Dermis microvascular lymphatic vessel endothelial cell (primary cell): Measurements from ENCODE around the gene FAM3A. TPM values are rescaled to one million over a fixed set of nuclear protein-coding genes. Genes with fewer than 3 reads are reported as not detected.
"Not testable (repeated sequence)": the region's sequence is repeated elsewhere in the genome, so short reads cannot be mapped to it uniquely, and the experiment has no call there.

Experiments
- DNase-seq, 2 donors: peaks; one replicate each; pipeline versions ENCODE4 v3.0.0 to v3.0.0-alpha.2; 2010; ENCODE audit warnings: low read depth in 2 of 2
- total RNA-seq: library from RNA; depleted of rRNA; stranded (reverse); fragments of >200 nt; gene quantifications from 2 replicates; pipeline ENCODE4 v1.2.1, GENCODE V29; 2014

Gene FAM3A, protein sequence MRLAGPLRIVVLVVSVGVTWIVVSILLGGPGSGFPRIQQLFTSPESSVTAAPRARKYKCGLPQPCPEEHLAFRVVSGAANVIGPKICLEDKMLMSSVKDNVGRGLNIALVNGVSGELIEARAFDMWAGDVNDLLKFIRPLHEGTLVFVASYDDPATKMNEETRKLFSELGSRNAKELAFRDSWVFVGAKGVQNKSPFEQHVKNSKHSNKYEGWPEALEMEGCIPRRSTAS
- total RNA-seq, result 13.7 and 20.9 TPM in 2 replicates

DNA sequence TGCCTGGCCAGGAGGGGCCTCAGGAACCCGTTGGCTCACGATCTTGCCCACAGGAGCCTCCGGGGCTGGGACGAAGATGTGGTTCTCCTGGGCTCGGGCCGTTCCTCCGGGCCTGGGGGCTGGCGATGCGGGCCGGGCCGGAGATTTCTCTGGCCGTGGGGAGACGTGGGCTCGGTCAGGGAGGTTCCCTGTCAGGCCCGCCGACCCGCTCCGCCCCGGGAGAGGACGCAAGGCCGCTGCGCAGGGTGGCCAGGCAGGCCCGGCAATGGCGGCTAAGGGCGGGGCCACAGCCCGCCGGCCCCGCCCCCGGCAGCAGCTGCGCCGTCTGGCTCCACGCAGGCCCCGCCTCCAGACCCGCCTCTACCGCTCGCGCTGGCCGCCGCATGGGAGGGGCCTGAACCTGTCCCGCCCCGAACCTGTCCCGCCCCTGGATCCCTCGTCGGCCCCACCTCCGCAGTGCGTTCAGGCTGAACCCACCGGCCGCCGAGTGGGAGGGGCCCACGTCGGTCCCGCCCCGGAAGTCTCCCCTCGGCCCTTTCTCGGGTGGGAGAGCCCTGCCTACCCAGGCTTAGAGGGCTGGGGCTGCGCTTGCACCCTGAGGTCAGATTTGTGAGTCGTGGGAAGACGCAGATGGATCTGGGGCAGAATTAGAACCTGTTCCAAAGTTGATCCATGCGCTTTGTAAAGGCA lies at the start of gene FAM3A:
FAM3A (minus strand) TSS at position 267 of the 690 bp plus-strand sequence. CDS start 460 bp downstream, outside the sequence.
- DNase-seq, result peak; percentile 77 to 92

DNA sequence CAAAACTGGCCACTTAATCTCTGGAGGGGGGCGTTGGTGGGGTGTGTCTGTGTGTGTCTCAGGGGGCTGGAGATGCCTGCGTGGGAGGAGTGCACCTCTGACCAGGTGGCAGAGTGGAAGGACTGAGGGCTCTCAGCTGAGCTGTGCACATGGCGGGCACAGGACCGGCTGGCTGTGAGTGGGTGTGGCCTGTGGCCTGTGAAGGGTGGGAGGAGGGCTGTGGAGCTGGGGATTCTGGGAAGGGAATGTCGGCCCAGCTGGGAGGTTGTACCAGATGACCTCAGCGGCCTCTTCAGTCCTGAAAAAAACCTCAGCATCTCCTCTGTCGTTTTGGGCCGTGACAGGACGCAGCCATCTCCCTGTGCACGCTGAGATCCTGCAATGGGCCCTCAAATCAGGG lies 46.3 kb upstream of the FAM3A start:
- DNase-seq, result not testable (repeated sequence)

DNA sequence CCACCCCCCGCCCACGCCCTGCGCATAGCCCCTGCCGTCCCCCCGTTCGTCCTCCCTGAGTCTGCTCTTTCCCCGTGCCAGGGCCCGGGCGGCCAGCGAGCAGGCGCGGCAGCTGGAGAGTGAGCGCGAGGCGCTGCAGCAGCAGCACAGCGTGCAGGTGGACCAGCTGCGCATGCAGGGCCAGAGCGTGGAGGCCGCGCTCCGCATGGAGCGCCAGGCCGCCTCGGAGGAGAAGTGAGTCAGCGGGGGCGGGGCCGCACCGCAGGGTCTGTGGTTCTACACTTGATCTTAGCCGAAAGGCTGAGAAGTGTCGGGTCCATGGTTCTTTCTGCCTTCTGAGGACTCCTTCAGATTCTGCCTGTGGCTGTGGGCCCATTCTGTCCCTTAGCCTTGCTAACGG lies 44.3 kb upstream of the FAM3A start:
- not testable (repeated sequence) for DNase-seq

DNA sequence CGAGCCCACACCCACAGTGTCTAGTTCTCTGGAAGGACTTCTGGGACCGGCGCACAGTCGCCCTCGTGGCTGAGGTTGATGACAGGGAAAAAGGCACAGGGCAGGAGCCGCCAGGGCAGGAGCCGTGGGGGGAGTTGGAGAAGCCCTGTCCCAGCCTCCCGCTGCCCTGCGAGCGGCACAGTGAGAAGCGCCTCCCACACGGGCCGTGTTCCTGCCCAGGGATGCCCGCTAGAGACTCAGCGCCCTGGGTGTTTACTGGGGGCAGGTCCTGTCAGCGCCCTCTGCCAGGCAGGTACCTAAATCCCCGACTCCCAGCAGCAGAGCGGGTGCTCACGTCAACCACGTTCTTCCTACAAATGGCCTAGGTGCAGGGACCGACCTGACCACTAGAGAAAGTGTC lies 42.9 kb upstream of the FAM3A start:
- not testable (repeated sequence) for DNase-seq

DNA sequence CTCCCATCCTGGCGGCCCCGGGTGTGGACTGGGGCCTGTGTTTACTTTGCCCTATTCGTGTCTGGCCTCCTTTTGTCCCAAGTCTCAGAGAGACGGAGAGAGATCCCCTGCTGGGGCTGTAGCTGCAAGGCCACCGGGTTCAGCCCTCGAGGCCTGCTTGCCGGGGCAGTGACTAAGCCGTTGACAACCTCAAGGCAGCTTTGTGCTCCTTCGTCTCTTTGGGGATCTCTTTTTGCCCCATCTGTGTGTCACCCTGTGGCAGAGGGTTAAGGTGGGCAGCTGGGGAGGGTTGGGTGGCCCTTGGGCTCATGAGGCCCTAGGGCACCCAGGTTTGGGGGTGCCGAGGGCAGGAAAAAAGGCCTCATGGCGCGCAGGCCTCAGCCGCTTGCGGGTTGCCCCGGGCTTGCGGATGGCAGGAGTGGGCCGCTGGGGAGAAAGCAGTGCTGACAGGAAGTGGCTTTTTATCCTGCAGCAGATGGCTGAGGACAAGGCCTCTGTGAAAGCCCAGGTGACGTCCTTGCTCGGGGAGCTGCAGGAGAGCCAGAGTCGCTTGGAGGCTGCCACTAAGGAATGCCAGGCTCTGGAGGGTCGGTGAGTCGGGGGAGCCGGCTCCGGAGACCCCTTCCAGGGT lies 42.1 kb upstream of the FAM3A start:
- DNase-seq, result not testable (repeated sequence)

DNA sequence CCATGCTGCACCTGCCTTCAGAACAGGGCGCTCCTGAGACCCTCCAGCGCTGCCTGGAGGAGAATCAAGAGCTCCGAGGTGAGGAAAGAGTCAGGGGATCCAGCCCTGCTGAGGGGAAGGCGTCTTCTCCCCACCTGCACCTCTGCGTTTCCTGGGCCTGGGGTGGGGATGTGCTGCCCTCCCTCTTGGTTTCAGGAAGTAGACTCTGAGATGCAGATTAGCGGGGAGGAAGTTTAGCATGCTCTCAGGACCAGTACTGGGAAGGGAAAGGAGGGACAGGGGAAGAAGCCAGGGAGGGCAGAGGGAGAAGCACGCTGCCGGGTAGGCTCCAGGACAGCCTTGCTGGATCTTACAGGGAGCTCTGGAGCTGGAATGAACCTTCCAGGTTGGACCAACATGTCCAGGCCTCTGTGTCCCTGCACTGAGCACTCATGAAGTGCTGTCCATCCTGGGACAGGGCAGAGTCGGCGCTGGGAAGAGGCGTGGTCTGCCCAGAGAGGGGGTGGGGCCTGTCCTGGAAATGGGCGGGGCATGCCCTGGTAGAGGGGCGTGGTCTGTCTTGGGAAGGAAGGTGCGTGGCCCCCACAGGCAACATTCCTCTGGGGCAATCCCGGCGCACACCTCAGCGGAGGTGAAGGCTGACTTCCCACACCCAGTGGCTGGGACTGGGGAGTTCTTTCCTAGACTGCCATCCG lies 36.2 kb upstream of the FAM3A start:
- DNase-seq, result not testable (repeated sequence)

DNA sequence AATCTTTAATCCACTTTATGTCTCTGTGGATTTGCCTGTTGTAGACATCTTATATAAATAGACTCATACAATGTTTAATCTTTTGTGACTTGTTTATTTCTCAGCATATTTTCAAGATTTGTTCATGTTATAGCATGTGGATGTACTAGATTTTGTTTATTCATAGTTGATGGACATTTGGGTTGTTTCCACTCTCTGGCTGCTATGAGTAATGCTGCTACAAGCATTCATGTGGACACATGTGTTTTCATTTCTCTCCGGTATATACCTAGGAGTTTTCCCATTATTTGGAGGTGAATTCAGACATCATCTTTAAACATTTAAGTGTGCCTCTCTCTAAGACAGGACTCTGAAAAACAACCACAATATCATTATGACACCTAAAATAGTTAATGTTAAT lies 33.7 kb upstream of the FAM3A start:
- DNase-seq, result no peak

DNA sequence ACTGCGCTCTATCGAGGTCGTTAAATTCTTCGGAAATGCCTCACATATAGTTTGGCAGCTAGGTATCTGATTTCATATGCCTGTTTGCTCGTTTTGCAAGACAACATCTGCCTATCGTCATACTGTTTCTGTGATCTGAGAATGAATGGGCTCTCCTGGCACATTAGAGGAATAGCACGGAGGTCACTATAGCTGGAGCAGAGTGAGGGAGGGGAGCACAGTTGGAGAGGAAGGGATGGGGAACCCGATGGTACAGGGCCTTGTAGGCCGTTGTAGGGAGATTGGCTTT lies 31.9 kb upstream of the FAM3A start:
- DNase-seq, result peak in 1 of 2 donors; percentile 19

DNA sequence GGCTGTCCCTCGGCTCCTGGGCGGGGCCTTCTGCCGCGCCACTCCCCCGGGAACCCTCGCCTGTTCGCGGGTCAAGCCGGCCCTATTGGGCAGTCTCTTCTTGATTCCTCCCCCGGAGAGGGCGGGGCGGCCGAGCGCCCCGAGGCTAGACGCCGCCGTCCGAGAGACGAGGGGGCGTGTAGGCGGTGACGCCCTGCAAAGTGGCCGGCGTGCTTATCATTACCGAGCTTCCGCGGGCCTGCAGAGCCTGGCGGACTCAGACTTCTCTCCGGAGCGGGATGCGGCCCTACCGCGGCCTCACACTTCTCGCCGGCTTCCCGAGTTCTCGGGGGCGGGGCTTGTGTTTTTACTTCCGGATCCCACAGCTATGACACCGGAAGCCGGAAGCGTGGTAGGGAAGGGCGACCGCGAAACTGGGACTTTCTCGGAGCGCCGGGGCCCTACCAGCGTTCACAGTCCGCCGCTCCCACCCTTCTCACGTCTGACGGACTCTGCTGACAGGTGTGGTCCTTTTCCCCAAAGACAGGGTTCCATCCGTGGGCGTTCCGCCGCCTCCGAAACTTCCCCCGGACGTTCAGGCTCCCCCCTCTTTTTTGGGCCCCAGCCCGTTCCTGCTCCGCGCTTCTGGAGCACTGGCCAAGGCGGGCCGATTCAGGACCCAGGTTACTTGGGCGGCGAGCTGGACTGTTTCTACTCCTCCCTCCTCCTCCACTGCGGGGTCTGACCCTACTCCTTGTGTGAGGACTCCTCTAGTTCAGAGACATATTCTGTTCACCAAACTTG lies 31.4 kb upstream of the FAM3A start, which contains the start of gene IKBKG:
IKBKG (plus strand) TSS at position 376 of the 783 bp plus-strand sequence. CDS start 4,383 bp downstream, outside the sequence.
- peak; percentile 70 to 91 for DNase-seq

DNA sequence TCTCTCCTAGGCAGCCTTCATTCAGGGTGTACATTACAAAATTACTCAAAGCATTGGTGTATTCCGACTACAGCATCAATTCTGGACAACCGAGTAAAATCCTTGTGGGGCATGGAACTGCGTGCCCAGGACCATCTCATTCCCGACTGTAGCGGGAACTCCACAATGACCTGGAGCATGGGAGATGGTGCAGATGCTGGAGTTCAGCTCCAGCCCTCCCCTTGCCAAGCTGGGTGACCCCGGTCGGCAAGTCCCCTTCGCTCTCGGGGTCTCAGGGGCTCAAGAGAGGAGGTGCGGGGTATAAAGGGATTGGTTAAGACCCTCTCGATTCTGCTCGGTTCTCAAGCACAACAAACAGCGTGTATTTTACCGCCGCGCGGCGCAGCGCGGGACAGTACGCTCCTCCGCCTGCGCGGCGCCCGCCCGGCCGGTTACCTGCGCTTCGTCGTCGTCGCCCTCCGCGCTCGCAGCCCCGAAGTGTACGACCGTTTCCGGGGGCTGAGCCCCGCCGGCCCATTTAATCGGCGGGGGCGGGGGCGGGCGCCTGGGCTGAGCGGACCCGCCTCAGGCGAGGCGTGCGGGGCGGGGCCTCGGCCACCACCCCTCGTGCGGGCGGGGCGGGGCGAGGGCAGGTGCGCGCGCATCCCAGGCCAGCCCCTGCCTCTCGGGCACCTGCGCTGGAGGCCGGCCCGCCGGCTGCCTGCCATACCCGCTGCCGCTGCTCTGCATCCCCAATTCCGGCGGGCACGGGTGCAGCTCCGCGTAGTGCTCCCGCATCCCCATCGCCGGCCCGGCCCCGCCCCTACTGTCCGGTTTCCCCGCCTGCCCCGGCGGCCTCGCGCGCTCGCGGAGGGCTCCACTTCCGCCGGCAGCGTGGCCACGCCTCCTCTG lies 30.6 kb upstream of the FAM3A start, which contains the start of gene G6PD:
G6PD (minus strand) TSS at position 493 of the 891 bp plus-strand sequence. CDS start 691 bp downstream, outside the sequence.
- peak in 1 of 2 donors; percentile 72 for DNase-seq

DNA sequence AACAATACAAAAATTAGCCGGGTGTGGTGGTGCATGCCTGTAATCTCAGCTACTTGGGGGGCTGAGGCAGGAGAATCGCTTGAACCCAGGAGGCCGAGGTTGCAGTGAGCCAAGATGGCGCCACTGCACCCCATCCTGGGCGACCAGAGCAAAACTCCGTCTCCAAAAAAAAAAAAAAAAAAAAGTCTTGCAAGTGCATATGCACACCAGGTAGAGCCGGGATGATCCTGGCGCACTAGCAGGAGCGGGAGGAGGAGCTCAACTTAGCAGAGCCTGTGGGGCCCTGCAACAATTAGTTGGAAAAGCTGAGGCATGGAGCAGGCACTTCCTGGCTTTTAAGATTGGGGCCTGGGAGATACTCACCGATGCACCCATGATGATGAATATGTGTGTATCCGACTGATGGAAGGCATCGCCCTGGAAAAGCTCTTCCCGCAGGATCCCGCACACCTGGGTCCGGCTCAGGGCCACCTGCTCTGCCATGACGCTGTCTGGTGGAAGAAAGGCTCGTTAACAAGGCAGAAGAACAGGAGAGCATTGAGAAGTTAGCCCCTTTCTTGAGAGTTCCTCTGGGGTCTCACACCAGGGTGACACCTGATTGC lies 29.7 kb upstream of the FAM3A start:
- DNase-seq, result no peak

DNA sequence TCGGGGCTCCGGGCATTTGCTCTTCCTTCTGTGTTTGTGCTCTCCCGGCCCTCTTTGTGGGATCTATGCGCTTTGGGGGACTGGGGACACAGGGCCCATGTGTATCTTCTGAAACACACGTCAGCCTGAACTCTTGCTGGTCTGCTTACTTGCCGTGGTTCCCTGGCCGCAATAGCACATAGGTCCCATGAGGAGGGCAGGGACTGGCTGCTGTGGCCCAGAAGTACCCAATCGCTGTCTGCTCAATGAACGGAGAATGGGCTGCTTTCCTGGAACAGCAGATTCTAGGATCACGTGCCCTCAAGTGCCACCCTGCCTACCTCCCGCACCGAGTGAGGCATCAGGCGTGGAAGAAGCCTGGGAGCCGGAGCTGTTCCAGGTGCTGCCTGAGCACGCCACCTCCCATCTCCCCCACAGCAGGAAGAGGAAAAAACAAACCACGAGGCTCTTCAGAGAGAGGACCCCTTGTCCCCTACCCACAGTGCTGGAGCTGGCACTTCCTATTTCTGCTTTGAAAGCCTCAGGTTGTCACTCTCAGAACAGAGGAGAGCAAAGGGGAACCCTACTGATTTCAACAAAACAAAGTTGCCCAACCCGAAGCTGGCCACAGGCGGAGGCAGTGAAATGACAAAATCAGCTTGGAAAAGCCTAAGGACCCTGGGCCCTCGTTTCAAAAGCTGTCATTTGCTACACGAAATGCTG lies 26.8 kb upstream of the FAM3A start:
- DNase-seq, result peak in 1 of 2 donors; percentile 24

DNA sequence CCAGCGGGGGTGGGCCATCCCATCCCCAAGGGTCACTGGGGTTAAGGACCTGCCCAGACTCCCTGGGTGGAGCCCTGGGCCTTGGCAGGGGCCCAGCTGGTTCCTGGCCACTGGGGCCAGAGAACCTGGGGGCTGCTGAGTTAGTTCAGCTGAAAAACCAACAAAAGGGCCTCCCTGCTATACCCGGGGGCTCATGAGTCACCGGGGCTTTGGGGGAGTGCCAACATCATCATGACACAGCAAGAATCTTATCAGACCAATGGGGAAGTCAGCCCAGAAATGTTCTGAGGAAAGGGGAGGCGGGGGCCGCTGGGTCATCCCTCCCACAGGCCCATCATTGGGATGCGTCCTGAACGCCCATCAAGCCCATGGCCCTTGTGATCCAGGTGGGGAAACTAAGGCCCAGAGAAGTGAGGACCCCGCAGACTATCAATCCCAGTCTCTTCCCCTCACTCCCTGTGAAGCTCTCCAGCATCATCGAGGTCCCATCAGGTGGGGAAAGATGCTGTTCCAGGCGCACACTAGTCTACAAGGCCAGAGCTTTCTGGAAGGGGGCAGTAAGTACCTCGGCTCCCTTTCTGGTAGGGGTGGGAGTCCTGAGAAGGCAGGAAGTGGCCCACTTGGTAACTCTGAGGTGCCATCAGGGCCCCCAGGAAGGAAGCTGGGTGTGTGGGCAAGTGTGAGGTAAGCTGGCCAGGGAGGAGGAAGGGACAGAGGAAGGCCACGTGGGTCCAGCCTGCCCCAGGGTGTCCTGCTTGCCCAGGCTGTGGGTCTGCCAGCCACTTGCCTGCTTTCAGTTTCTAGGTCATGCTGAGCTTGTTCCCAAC lies 26.1 kb upstream of the FAM3A start:
- peak; percentile 78 to 92 for DNase-seq

DNA sequence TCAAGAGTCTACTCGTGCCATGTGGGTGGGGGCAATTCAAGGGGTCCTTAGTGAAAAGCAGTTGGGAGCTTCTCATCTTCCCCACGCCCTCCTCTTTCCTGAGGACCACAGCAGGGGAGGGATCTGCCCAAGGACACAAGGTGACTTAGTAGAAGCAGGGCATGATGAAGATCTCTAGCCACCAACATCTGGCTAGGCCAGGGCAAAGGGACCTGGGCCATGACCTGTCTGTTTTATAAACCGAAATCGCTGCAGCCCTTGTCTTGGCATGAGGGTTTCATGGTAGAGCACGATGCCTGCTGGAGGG lies 25.5 kb upstream of the FAM3A start:
- no peak for DNase-seq

DNA sequence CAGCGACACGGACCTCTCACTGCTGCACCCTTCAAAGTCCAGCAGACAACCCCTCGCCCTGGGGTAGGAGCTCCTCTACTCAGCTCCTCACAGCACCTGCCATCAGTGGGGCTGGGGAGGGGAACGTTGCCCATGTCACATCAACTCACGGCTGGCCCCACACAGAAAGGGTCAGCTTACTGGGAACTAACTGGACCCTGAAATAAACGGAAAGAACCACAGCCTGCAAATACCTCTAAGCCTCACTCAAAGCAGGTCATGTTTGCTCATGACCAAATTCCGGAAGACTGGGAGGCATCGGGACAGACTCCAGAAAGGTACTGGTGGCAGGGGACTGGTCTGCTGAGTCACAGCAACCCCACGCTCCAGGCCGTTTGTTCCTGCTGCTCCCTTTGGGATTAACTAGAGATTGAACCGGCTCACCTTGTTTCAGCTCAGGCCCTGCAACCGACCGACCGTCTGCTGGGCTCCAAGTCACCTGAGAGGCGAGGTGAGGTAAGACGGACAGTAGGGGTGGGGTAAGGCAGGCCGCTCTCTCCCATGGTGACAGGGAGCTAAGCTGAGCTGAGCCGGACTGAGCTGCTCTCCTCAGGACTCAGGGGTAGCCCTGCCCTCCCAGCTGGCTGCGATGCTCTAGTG lies 25.0 kb upstream of the FAM3A start:
- DNase-seq, result peak in 1 of 2 donors; percentile 29

DNA sequence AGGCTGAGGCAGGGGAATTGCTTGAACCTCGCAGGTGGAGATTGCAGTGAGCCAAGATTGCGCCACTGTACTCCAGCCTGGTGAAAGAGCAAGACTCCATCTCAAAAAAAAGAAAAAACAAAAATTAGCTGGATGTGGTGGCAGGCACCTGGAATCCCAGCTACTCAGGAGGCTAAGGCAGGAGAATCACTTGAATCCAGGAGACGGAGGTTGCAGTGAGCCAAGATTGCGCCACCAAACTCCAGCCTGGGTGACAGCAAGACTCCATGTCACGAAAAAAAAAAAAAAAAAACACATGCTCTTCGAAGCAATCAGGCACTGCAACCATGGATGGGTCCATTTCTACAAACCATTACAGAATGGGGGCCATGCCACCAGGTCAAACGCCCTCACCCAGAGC lies 24.3 kb upstream of the FAM3A start:
- DNase-seq, result not testable (repeated sequence)

DNA sequence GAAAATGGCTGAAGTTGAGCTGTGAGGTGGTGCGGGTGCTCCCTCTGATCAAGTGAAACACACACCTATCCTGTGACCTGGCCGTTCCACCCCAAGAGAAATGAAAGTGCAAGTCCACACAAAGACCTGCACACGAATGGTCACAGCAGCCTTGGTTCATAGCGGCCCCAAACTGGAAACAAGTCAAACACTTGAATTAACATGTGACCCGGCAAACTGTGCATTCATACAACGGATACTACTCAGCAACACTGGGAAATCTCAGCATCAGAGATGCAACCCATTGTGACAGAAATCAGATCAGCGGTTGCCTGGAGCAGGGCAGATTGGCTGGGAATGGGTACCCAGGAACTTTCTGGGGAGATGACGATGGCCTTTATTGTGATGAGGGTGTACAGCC lies 23.0 kb upstream of the FAM3A start:
- no peak for DNase-seq

DNA sequence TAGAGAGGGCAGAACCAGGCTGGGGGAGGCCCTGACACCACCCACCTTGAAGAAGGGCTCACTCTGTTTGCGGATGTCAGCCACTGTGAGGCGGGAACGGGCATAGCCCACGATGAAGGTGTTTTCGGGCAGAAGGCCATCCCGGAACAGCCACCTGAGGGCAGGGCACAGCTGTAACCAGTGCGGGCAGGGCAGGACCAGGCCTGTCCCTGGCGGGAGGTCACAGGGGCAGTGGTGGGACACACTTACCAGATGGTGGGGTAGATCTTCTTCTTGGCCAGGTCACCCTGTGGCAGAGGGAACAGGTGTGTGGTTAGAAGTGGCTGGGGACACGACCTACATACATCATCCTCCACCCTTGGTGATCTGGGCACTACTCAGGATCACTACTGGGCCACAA lies 19.9 kb upstream of the FAM3A start:
- DNase-seq, result no peak
